GM21526 (cell line): ENCODE data around the gene PRLH.

Source experiments
- ATAC-seq: cut with Tn5 transposase; IDR thresholded peaks from one replicate; pipeline ENCODE4 v1.9.1; 2021; ENCODE audit warnings: moderate library complexity; ENCODE audit not compliant: unreplicated experiment, low FRiP score

The PRLH gene

DNA sequence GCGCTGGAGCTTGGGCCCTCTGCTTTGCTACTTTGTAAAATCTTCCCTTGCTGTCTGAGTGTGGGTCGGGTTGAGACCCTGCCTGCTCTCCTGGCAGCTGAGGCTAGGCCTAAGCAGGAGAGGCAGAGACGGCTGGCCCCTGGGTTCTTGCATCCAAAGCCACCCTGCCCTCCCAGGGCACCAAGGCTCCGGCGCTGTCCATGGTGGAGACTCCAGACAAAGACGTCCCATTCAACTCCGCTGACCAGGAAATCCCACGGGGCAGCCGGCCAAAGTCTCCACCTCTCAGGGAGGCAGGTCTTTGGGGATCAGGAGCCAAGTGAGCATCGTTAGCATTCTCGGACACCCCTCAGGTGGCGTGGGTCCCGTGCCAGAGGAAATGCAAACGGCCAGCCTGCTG is 2.6 kb upstream of the PRLH start:
- ATAC-seq: no peak

DNA sequence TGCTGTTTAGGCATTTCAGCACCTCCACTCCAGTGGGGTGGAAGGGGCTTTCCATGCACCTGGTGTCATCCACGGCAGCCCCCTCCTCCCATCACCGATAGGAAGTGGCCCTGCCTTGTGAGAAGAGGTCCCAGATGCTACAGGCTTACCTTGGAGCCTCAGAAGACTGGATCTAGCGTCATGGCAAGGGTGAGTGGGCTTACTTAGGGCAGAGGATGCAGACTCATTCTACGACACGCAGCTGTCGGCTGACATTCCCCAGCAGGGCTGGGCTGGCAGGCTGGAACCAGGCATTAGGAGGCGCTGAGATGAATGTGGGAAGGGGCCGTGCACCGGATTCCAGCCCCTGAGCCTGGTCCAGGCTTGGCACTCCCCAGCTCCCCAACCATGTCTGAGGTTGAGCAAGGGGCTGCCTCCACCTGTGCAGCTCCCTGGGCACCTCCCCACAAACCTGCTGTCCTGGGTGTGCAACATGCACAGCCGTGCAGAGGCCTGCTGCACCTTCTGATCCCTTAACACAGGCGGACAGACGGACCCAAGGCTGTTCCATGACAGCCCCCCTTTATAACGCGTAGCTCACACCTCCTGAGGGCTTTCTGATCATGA is 1.7 kb upstream of the PRLH start:
- no peak for ATAC-seq

DNA sequence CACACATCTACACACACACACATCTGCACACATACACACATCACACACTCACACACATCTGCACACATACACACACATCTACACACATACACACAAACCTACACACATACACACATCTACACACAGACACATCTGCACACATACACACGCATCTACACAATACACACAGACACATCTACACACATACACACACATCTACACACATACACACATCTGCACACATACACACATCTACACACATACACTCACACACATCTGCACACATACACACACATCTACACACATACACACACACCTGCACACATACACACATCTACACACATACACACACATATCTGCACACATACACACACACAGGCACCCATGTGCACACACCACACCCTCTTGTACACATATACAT is 400 bp upstream of the PRLH start:
- no peak for ATAC-seq

DNA sequence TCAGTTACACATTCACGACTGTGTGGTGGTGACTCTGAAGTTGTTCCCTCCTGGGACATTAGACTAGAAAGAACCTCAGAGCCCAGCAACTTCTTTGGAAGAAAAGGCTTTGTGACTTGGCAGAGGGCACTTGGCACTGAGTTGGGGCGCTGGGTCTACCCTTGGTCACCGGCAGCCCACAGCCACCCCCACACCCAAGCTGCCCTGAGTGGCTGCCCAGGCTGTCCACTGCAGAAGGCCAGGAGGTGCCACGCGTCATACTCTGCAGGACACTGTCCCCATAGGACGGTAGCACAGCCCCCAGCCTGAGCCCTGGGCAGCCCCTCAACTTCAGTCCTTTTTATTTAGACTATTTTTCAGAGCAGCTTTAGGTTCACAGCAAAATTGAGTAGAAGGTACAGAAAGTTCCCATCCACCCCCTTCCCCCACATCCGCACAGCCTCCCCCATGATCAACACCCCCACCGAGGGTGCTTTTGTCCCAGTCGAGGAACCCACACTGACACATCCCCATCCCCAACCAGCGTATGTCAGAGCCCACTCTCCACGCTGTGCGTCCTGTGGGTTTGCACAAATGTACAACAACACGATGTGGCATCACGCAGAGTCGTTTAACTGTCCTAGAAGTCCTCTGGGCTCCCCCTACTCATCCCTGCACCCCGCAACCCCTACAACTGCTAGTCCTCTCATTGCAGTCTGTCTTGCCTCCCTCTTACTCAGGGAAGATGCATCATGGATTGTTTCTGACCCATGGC is 1.1 kb downstream of the PRLH start:
- ATAC-seq: no peak

DNA sequence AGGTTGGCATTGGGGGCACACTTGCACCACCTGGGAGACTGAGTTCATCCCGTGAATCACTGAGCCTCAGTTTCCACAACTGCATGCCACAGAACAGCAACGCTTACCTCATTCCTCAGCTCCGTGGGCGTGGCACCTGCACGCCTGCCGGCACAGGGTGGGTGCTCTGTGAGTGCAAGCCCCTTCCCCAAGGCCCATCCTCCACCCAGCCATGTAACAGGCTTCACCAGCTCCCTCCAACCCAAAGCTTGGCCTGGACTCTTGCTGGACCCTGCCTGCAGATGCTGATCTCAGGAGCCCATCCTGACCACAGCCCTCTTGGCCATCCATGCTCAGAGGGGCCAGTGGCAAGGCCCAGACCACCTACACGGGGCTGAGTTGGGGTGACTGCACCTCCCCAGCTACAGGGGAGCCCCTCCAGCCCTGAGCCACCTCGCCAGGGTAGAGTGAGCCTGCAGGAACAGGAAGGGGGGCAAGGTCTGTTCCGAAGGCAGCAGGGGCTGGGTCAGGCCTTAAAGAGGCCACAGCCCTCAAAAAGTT is 1.8 kb downstream of the PRLH start:
- ATAC-seq: no peak

DNA sequence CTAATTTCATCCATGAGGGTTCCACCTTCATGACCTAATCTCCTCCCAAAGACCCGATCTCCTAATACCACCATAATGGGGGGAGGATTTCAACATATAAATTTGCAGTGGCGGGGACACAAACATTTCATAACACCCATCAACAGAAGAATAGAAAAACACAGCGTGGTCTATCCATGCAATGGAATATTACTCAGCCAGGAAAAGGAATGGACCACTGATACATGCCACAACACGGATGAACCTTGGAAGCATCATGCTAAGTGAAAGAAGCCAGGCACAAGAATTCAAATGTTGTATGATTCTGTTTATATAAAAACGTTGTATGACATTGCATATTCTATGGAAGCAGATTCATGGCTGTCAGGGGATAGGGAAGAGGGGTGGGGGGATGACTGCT is 2.7 kb downstream of the PRLH start:
- ATAC-seq: no peak

DNA sequence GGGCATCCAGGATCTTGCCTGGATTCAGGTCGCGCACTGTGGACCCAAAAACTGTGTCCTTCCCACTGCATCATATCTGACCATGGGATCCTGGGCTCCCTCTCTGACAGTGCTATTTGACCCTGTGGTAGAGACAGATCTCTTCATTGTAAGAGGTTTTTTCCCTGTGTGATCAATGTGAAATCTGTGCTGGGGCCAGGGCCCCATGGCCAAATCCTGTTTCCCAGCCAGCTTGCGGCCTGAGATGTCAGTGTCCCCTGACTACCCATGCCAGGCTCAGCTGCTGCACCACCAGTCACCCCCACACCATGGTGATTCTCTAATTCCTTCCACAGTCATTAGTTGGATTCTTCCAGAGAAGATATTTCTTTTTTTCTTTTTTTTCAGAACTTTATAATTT is 3.5 kb downstream of the PRLH start:
- ATAC-seq: no peak

DNA sequence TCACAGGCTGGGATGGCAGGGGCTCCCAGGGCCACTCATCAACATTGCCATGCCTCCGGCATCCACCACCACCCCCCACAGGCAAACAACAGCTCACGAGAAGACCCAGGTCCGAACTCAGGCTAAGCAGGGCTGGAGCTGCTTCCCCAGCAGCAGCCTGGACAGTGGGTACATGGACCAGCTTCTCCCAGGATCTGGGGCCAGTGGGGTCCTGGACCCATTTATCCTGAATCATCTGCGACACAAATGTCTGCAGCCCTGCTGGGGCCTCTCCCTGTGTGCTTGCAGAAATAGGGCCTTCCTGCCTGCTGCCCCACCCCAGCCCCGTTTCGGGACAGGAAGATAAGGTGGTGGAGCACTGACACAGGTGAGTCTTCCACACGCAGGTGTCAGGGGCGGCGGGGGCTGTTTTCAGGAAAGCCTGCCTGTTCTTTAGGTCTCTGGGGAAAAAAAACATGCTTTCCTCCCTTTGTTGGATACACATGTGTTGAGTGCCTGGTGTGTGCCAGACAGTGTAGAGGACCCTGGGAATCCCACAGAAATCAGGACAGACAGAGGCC is 4.5 kb downstream of the PRLH start:
- no peak for ATAC-seq

DNA sequence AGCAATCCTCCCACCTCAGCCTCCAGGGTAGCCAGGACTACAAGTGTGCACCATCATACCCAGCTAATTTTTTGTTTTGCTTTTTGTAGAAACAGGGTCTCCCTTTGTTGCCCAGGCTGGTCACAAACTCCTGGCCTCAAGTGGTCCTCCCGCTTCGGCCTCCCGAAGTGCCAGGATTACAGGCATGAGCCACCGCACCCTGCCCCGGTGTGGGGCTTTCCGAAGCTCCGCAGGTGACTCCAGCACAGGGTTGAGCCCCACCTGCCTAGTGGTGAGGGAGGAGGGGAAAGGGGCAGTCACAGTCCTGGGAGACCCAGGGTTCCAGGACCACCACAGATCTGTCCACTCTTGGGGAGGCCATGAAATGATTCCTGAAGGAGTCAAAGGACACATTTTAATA is 5.2 kb downstream of the PRLH start:
- no peak for ATAC-seq

DNA sequence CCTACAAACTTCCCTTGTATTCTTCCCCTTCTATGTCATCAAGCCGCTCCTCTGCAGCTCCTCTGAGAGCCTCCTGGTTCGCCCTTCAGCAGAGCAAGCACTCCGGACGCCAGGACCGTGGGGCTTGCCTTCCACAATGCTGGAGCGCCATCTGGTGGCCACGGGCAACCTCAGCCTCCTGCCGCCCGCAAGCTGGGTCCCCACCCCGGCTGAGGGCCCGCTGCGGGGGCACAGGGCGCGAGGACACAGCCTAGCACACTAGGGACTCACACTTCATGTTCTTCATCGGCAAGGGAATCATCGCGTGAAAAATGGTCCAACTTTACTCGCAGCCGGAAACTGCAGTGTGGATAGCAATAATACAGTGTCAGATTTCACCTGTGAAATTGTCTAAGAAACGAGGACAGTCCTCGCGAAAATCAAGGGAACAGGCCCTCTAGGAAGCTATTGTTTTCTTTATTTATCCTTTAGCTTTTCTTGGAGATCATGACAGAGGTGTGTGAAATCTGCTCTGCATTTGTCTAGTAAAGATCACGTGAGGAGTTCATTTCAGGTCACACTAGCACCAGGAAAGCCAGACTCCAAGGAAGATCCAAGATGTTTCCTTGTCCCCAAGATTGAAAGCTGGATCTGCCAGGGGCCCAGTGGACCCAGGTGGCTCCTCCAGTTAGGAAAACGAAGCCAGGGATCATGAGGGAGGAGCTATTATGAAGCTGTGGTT is 5.8 kb downstream of the PRLH start:
- ATAC-seq: peak; percentile 86

DNA sequence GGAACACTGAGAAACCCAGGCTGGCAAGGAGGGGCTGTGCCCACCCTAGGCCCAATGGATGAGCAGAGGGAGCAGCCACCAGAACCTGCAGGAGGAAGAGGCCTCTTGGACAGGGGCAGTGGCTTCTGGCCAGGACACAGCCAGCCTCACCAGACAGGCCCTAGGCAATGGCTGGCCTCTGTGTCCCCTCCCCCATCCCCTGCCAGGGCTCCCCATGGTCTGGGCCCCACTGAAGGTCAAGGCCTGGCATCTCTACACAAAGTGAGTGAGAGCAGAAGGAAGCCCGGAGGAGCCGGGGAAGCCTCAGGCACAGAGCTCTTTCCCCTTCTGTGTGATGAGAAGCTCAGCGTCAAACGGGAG is 6.3 kb downstream of the PRLH start:
- no peak for ATAC-seq

DNA sequence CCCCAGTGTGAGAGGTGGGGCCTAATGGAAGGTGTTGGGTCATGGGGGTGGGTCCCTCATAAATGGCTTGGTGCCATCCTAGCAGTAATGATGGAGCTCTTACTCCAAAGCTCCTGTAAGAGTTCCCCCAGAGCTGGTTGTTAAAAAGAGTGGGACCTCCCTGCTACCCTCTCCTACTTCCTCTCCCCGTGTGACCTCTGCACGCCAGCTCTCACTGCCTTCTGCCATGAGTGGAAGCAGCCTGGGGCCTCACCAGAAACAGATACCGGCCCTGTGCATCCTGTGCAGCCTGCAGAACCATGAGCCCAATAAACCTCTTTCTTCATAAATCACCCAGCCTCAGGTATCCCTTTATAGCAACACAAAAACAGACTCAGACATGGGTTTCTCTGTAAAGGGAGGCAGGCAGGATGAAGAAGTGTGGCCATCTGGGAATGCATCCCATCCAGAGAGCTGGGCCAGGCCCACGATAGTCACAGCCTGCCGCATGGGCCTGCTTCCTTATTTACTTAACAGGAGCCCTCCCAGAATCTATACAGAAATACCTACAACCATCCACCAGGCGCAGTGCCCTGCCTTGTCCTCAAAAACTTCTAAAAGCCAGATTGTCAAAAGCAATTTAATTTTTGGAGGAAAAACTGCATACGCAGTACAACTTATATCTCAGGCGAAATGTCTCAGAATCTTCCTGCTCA is 7.5 kb downstream of the PRLH start:
- ATAC-seq: no peak

DNA sequence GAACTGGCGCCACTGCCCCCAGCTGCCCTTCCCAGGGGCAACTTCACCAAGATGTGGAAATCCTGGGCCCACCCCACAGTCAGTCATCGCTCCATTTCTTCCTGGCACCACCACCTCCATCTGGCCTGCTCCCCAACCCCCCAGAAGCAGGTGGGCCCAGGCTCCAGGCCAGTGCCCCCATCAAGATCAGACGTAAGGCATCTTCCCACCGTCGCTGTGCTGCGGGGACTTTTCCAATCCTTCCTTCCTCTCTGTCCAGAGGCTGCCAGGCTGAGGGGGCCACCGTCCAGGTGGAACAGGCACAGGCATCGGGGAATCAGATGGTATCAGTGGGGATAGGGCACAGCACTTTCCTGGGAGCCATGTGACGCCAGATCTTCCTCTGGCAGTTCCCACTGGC is 8.1 kb downstream of the PRLH start:
- ATAC-seq: no peak

DNA sequence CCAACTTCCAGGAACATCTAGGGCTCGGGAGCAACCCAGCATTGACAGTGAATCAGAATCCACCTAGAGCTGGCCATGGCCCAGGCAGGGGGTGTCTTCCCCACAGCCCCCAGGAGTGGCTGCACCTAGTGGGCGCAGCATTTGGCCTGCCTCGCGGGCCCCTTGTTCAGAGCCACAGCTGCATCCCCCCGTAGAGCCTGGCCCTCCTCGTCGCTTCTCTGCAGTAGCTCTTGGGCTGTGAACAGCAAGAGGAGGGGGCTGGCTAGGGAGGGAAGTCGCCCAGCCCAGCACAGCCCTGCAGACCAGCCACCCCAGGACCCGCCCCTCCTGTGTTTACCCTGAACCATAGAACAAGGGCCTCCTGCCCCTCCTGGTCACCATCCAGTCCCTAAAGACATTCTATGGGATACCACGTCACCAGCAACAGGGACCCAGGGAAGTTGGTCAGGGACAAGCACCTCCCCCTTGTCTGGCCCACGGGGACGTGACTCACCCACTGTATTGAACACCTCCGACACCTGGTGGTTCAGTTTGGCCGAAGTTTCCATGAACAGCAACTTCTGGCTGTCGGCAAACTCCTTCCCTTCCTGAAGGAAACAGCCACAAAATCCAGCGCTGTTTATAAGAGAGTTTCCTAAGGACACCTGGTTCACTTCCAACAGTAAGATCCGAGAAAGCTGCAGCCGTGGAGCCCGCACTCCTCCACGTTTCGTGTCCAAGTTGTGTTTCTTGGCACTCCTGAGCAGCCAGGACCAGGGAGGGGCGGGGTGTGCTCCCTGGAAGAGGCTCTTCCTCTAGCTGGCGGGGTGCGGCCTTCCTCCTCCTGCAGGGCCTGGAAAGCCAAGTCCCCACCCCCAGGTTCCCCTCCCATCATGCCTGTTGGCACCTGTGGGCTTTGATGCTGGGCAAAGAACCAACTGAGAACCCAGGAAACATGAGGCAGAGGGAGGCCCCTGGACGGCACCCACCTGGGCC is 8.8 kb downstream of the PRLH start:
- no peak for ATAC-seq

DNA sequence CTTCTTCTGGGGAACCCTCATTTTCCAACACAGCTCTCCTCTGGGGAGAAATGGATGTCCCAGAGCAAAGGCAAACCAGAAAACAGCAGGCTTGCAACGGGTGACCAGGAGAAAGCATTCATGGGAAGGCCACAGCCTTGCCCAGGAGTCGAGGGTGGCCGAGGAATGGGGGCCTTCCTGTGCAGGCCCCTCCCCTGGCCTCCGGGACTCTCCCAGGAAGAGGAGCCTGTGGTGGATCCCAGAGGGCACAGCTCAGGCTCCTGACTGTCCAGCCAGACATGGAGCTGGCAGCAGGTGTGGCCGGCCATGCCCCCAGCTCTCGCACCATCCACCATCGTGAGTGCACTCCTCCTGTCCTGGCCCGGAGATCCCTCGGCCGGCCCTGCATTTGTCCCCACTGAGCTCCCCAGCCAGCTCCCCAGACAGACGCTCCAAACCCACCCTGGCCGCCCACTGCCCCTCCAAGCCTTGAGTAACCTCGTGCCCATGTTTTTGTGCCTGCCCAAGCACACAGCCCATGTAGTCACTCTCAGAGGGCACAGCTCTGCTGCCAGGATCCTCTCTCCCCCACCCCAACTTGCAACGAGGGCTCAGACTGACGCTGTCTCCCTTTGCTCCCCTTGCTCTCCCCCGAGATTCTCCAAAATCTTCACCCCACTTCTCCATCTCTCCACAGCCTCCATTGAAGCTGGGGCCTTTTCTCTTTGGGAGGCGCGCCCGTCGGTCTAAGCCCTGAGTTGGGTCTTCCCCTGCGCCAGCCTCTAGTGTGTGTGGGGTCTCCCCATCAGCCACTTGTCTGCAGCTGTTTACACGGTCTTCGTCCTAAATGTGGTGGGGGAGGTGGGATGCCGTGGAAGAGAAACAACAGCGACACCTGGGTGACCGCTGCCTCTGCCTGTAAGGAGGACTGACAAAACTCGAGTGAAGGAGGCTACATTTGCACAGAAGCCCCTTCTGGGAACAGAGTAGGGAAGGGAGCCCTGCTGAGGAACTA is 9.8 kb downstream of the PRLH start:
- no peak for ATAC-seq

DNA sequence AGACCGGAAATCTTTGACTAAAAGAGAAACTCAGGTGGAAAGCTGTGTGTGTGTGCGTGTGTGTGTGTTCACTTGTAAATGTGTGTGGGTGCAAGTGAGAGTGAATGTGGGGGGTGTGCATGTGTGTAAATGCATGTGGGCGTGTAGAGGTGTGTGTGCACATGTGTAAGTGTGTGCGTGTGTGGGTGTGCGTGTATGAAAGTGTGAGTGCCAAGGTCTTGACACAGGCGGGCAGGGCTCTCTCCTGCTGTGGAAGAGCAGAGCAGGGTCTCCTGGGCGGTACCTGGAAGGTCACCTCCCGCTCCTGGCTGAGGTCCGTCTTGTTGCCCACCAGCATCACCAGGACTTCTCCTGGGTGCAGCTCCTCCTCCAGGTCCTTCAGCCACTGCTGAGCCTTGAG is 10.6 kb downstream of the PRLH start:
- ATAC-seq: no peak

DNA sequence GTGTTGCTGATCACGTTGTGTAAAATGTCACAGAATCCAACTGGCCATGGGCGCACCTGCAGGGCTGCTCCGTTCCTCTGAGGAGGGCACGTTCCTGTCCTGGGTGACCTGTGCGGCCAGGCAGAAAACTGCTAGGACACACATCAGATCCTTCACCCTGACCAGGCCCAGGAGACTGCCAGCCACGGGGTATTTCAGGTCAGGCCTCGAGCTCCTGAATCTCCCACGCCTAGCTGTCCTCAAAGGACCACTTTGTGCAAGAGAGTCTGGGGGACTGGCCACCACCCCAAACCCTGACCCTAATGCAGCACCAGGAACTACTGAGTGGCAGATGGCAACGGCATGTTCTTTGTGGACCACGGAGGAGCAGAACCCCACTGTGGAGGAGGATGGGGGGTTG is 11.1 kb downstream of the PRLH start:
- ATAC-seq: no peak
